Kidney tubule cell (primary cell): Measurements from ENCODE around the gene VAV2.

Source experiments
- DNase-seq: peaks from one replicate; pipeline ENCODE4 v3.0.0-alpha.2; 2018; ENCODE audit warnings: low spot score

VAV2 gene

DNA sequence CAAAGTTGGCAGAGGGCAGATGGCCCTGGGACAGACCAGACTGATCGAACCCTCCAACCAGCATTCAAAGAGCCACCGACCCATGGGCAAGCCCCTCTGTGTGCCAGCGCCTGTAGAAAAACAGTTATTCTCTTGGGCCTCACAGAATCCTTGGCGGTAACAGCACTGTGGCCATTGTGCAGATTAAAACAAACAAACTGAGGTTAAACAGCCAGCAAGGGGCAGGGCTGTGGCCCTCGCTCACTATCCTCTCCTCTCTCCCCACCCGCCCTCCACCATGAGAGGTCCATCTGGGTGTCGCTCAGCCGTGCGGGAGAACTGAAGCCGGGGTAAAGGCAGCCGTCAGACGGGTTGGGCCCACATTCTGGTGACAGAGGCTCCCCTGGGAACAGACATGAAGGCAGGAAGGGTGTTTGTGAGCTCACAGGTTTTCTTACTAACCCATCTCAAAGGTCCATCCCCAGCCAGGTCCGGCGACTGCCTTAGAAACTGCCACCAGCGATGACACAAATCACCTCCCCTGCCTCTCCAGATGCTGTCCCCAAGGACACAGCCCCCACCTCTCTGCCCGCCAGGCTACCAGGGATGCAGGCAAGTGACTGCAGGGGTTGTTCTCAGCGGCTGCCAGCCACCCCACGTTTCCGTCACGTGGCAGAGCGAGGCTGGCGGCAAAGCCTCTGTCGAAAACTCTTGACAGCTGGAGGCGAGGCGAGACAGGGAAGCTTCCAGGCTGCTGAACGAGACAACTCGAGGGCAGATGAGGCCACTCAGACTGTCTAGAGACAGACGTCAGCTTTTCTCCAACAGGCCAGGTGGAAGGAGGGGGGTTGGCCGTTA is 178.2 kb downstream of the VAV2 start:
- DNase-seq = no peak

DNA sequence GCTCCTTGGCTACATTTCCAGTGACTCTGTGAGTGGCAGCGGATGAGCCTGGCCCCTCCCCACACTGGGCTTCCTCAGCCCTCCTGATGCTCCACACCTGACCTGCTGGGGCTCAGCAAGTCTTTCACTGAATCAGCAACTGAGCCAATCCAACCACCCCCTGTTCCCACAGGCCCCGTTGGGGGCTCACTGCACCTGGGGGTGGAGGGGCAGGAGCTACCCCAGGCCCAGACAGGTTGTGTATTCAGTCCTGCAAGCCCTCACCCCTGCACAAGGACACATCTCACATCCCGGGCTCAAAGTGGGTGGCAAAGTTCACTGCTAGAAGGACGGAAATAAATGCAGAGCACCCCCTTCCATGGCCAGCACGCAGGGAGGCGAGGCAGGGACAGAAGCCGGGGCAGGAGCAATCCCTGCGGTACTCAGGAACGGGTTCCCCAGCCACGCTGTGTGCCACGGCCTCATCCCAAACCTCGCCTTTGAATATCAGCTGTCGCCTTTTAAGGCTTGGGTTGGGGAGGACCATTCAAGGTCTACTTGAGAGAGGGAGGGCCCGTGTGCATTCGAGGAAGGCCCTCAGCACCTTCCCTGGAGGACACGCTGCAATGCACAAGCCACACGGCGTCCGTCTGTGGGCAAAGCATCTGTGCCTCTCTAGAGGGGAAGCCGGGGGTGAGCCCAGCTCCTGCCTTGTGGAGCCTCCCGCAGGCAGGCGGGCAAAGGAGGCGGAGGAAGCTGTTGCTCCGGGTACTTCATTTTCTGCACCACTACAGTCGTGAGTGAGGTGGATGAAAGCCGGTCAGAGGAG is 179.0 kb downstream of the VAV2 start:
- DNase-seq = no peak

DNA sequence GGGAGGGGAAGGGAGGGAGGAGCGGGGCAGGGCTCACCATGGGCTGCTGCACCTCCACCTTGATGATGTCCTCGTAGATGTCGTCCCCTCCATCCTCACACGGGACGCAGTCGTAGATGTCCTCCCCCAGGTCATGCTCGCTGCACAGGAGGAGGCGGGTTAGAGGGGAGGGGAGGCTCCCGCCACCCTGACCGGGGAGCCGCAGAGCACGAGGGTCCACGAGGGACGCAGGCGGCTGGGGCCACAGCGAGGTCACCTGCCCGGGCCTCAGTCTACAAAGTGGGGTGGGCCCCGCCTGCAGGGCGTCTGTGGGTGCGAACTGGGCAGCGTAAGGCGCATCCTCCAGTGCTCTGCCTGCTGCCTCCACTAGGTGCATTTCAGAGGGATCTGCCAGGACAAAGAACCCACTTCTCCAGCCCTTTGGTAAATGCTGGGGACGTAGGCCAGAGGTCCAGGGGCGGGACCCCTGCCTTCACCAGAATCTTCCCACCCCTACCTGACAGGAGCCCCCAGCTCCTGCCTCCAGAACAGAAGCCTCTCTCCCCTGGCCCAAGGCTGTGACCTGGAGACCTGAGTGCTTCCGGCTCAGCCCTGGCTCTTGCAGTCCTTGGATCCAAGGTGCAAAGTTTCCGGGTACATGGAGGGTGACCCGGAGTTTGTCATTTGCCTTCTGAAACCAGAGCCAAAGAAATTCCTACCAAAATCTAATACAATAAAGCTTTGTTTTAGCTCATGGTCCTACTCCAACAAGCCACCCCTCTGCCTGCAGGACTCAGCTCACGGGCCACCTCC is 179.9 kb downstream of the VAV2 start:
- no peak for DNase-seq

DNA sequence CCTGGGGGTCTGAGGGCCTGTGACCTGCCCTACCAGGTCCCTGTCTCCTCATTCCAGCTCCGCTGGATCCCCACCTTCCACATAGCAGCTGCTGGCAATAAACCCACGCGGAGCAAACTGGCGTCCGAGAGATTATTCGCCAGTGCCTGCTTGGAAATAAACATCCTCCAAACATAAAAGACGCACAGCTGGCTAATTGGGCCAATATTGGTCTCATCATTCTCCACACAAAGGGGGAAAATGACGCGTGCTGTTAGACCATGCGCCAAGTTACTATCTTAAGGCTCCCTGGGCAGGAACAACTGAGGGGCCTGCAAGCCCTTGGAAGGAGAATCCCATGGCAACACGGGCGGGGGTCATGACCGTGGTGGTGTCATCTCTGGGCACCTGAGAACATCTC is 180.7 kb downstream of the VAV2 start:
- DNase-seq = no peak

- no peak for DNase-seq
Observed at GRCh38 chr9:133810556-133811195, 181.4 kb downstream of the VAV2 start.

DNA sequence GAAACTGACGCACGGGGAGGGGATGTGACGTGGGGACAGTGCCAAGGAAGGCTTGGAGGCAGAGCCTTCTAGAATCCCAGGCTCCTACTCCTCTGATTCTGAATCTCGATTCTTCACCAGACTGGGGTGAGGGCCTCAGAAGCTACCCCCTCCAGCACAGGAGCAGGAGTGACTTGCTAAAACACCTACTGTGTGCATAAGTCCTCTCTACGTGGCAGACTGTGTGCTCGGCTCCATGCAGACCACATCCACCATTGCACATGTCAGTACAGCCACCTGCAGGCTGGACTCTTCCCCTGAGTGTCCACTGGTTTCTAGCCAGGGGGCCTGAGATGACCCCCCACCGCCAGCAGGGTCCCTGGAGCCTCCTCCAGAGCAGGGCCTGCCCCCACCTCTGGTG is 182.8 kb downstream of the VAV2 start:
- DNase-seq = no peak

GRCh38 chr9:133807818-133808217 is 184.3 kb downstream of the VAV2 start:
- no peak for DNase-seq

DNA sequence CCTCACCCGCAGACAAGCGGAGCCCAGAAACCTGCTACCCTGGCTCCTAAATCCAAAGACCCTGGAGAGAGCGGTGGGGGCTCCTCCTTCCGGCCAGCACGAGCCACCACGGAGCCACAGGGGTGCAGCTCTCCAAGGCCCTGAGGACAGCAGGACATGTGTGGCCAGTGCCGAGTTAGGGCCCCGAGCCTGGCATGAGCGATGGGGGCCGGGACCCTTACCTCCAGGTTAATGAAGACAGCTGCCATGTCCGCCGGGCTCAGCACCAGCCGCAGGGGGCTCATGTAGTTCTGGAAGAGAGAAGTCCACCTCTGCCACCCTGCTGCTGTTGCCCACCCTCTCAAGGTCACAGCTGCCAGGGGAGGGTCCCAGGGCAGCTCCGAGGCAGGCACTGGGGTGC is 185.1 kb downstream of the VAV2 start:
- DNase-seq = no peak

- no peak for DNase-seq
Observed at GRCh38 chr9:133806623-133807010, 185.5 kb downstream of the VAV2 start.

GRCh38 chr9:133805876-133806622 is 186.1 kb downstream of the VAV2 start:
- DNase-seq = no peak

GRCh38 chr9:133804199-133804598 is 187.9 kb downstream of the VAV2 start:
- DNase-seq = no peak

DNA sequence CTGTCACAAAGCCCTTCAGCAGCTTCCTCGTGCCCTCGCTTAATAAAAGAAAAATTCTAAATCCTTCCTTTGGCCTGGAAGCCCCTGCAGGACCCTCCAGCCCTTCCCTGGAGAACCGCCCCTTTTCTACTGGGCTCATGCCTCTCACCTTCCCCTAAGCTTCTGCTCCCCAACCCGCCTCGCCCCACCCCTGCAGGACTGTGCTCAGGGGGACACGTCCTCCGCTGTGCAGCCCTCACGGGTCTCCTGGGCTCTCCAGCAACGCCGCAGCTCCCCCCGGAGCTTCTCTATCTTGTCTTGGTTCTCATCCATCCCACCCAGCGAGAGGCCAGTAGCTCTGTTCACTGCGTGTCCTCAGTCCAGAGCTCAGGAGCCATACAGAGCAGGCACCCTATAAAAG is 188.4 kb downstream of the VAV2 start:
- no peak for DNase-seq

DNA sequence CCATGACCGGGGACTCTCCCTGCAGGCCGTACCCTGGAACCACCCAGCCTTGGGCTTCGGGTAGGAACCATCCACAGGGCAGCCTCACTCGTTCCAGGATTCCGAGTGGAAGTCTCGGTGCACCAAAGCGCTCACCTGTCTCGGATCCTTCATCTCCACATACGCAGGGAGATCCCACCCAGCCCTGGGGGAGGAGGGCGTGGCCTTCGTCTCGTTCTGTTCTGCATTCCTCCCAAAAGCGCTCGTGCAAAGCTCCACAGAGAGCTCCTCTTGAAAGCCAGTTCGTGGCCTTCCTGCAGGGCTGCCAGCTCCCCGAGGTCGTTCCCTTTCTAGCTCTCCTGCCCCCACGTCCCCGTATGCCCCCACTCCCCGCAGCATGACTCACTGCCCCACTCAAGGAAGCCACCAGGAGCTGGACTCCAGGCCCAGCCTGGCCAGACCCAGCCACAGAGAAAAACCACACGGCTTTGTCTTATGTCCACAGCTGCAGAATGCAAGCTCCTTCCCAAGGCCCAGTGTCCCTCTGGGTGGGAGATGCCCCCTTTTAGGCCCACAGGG is 189.0 kb downstream of the VAV2 start:
- no peak for DNase-seq

DNA sequence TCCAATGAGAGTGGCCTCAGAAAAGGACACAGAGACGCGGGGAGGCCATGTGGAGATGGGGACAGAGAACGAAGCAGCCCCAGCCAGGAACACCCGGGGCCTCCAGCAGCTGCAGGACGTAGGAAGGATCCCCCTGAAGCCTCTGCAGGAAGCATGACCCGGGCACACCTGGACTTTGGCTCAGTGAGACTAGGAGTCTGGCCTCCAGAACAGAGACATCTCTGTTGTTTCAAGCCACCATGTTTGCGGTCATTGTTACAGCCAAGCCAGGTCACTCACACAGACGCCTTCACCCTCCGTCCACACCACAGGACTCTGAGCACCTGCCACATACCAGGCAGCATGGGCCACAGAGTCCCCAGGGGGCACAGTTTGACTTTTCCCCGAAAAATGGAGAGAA is 190.4 kb downstream of the VAV2 start:
- DNase-seq = no peak

DNA sequence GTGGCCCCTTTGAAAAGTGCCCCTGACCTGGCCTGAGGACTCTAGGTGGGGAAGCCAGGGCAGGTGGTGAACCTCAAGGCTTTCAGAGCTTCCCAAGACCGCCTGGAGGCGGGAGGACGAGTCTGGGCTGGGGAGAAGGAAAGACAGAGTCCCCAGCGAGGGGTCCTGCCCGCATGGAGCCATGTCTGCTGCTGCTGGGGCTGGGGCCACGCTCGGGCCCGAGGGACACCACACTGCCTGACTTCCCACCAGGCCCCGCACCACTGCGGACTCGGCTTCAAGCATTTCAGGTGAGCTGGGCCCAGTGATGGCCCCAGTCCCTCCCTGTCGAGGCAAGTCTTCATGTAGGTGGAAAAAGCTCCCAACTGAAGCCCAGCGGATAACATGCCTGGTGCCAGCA is 191.9 kb downstream of the VAV2 start:
- DNase-seq = no peak

GRCh38 chr9:133799716-133800115 is 192.4 kb downstream of the VAV2 start:
- no peak for DNase-seq

DNA sequence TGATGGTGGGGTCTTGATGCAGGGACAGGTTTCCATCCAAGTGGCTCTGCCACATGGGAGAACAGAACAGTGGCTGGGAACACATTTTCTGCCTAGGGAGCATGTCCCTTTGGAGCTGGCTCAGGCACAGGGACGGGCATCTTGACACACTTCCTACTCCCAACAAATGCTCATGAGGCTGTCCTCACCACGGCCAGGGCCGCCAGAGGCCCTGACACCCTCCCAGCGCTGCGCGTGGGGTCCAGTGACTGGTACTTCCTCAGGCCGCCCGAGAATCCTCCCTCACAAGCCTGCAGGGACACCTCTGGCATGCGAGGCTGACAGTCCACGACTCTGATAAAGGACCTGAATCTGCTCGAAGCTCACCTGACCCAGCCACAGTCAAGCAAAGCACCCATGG is 193.0 kb downstream of the VAV2 start:
- DNase-seq = no peak

DNA sequence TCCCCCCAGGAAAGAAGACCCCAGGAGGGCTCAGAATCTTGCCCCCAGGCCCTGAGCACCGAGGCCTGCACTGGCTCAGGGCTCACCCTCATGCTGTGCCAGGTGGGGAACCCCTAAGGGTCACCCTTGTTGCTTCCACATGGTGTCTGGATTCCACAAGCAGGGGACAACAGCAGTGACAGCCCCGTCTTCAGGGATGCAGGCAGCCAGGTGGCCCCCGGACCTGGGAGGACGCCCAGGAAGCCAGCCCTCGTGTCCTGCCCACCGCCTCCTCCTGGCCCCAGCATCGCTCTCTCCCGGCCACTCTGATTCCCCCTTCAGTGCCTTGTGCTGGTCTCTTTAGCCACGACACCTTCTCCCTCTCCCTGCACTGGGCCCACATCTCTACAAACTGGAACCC is 194.0 kb downstream of the VAV2 start:
- DNase-seq = no peak

GRCh38 chr9:133797406-133798105 is 194.6 kb downstream of the VAV2 start:
- DNase-seq = no peak

DNA sequence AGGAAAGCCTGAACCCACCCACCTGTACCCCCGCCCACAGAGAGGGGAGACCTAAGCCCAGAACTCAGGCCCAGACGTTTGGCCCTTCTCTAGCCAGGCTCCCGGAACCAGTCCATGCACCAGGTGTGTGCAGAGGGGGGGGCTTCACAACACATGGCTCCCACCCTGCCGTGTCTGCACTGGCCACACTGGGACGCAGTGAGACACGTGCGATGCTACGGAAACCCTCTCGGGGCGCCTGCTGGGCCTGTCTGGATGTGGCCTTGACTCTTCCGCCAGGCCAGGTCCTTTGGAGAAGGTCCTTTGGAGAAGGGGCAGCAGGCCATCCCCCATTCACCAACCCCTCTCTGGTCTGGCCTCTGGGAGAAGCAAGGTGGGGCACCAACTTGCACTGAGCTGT is 195.6 kb downstream of the VAV2 start:
- DNase-seq = no peak
